H1 (cell line): ENCODE data around the gene LTF. TPM values are rescaled to one million over a fixed set of nuclear protein-coding genes. Genes with fewer than 3 reads are reported as not detected.

ENCODE experiments used
- CTCF ChIA-PET: fragments of 300-600 bp; sonication (Branson Sonifier 250); formaldehyde crosslinking; loops from one replicate; lab custom pipeline; 2021; ENCODE audit not compliant: partially characterized antibody; lab: Charles Lee
- POLR2A ChIA-PET: fragments of 300-600 bp; sonication (Branson Sonifier 250); formaldehyde crosslinking; loops from one replicate; lab custom pipeline; 2021; ENCODE audit warnings: inconsistent platforms; ENCODE audit not compliant: partially characterized antibody; lab: Charles Lee
- DNase-seq, 2 experiments: peaks; one replicate each; pipeline versions ENCODE4 v3.0.0 to v3.0.0-alpha.2; 2010 to 2022; ENCODE audit warnings: low spot score in 2 of 2, low read depth in 1 of 2, mixed read lengths in 1 of 2
- FAIRE-seq: peaks from 2 replicates; lab custom pipeline; 2011; peaks lifted over from hg19 to GRCh38; lab: Jason Lieb, UNC
- H2AFZ ChIP-seq: 2 replicates; pipeline ENCODE4 v1.8.1; 2012; ENCODE audit warnings: low read length, inconsistent platforms
- H2AK5ac ChIP-seq: 2 replicates; pipeline ENCODE4 v1.6.1; 2013; ENCODE audit warnings: low read depth, low read length
- H2BK120ac ChIP-seq: replicated peaks from 2 replicates; pipeline ENCODE3; 2013; ENCODE audit warnings: low read depth, low read length, inconsistent platforms
- H2BK12ac ChIP-seq: 2 replicates; pipeline ENCODE4 v1.6.1; 2013; ENCODE audit warnings: low read depth, low read length
- H2BK15ac ChIP-seq: 2 replicates; pipeline ENCODE4 v1.6.1; 2013; ENCODE audit warnings: low read length
- H2BK20ac ChIP-seq: 2 replicates; pipeline ENCODE4 v1.6.1; 2013; ENCODE audit warnings: low read length
- H2BK5ac ChIP-seq: 2 replicates; pipeline ENCODE4 v1.6.1; 2013; ENCODE audit warnings: low read depth, low read length
- H3K14ac ChIP-seq: 2 replicates; pipeline ENCODE4 v1.6.1; 2013; ENCODE audit warnings: inconsistent platforms; ENCODE audit not compliant: insufficient read length
- H3K18ac ChIP-seq: 2 replicates; pipeline ENCODE4 v1.6.1; 2013; ENCODE audit warnings: low read length; ENCODE audit errors: extremely low read depth
- H3K23ac ChIP-seq: 2 replicates; pipeline ENCODE4 v1.6.1; 2013; ENCODE audit warnings: inconsistent platforms; ENCODE audit not compliant: insufficient read length
- H3K23me2 ChIP-seq: 2 replicates; pipeline ENCODE4 v1.6.1; 2013; ENCODE audit warnings: low read depth, low read length
- H3K27ac ChIP-seq: 2 replicates; pipeline ENCODE4 v1.6.1; 2011; ENCODE audit warnings: low read depth, low read length, inconsistent platforms
- H3K27me3 ChIP-seq, 4 experiments: replicated peaks in 1 of 4; 1 replicate in 1 of 4; 2 replicates in 3 of 4; pipeline versions ENCODE4 v1.6.1 to v1.8.1; 2011 to 2013; ENCODE audit warnings: low read length in 3 of 4, mild to moderate bottlenecking in 3 of 4, inconsistent platforms in 2 of 4, mixed read lengths in 2 of 4, moderate library complexity in 1 of 4; ENCODE audit not compliant: control insufficient read depth in 3 of 4, insufficient read depth in 3 of 4; ENCODE audit errors: extremely low read depth in 1 of 4
- H3K36me3 ChIP-seq, 4 experiments: 2 replicates each; pipeline versions ENCODE4 v1.6.1 to v1.8.1; 2011 to 2013; ENCODE audit warnings: mild to moderate bottlenecking in 4 of 4, low read length in 3 of 4, moderate library complexity in 2 of 4, control low read depth in 1 of 4, inconsistent platforms in 1 of 4; ENCODE audit not compliant: insufficient read depth in 4 of 4, control insufficient read depth in 2 of 4
- H3K4ac ChIP-seq: replicated peaks from 2 replicates; pipeline ENCODE3; 2013; ENCODE audit warnings: low read length, low read depth, mixed read lengths, inconsistent platforms; ENCODE audit not compliant: insufficient read length
- H3K4me1 ChIP-seq, 4 experiments: replicated peaks in 1 of 4; 1 replicate in 1 of 4; 2 replicates in 3 of 4; pipeline versions ENCODE4 v1.6.1 to v1.8.1; 2011 to 2013; ENCODE audit warnings: low read length in 3 of 4, inconsistent platforms in 2 of 4, mixed read lengths in 1 of 4; ENCODE audit not compliant: insufficient read depth in 4 of 4, control insufficient read depth in 3 of 4
- H3K4me2 ChIP-seq, 2 experiments: 2 replicates each; pipeline versions ENCODE4 v1.6.1 to v1.8.1; 2011 to 2013; ENCODE audit warnings: low read depth in 2 of 2, low read length in 2 of 2, control low read depth in 1 of 2, inconsistent platforms in 1 of 2, mild to moderate bottlenecking in 1 of 2; ENCODE audit not compliant: insufficient read depth in 1 of 2
- H3K4me3 ChIP-seq, 4 experiments: fragments of 200-600, 300-600 bp in 1 of 4; sonication (generic), shearing (Covaris generic), sonication (Bioruptor Twin) in 1 of 4; 2 replicates each; pipeline versions ENCODE4 v1.5.1 to v1.8.1; 2011 to 2016; ENCODE audit warnings: low read length in 4 of 4, low read depth in 3 of 4, control low read depth in 2 of 4, inconsistent platforms in 2 of 4, mild to moderate bottlenecking in 2 of 4, mixed read lengths in 1 of 4, moderate library complexity in 1 of 4; ENCODE audit not compliant: insufficient read depth in 2 of 4; ENCODE audit errors: extremely low read depth in 1 of 4
- H3K56ac ChIP-seq: replicated peaks from 2 replicates; pipeline ENCODE3; 2013; ENCODE audit warnings: low read depth, mild to moderate bottlenecking, mixed read lengths, low read length, inconsistent platforms; ENCODE audit not compliant: insufficient read length
- H3K79me1 ChIP-seq: 2 replicates; pipeline ENCODE4 v1.6.1; 2013; ENCODE audit warnings: low read depth, low read length, control low read depth
- H3K79me2 ChIP-seq, 2 experiments: 2 replicates each; pipeline versions ENCODE4 v1.6.1 to v1.8.1; 2012 to 2013; ENCODE audit warnings: low read length in 2 of 2, mild to moderate bottlenecking in 2 of 2, inconsistent platforms in 1 of 2; ENCODE audit not compliant: insufficient read depth in 2 of 2, control insufficient read depth in 1 of 2
- H3K9ac ChIP-seq, 4 experiments: replicated peaks in 1 of 4; 1 replicate in 1 of 4; 2 replicates in 3 of 4; pipeline versions ENCODE4 v1.6.1 to v1.8.1; 2011 to 2013; ENCODE audit warnings: low read depth in 3 of 4, low read length in 3 of 4, control low read depth in 2 of 4, mild to moderate bottlenecking in 2 of 4, moderate library complexity in 2 of 4, inconsistent platforms in 1 of 4; ENCODE audit errors: extremely low read depth in 1 of 4
- H3K9me3 ChIP-seq, 2 experiments: 2 replicates each; pipeline versions ENCODE4 v1.6.1 to v1.8.1; 2012 to 2013; ENCODE audit warnings: mild to moderate bottlenecking in 2 of 2, moderate library complexity in 2 of 2, control low read depth in 1 of 2, inconsistent platforms in 1 of 2, low read depth in 1 of 2, low read length in 1 of 2, mixed read lengths in 1 of 2; ENCODE audit not compliant: insufficient read depth in 2 of 2
- H4K20me1 ChIP-seq, 2 experiments: replicated peaks in 1 of 2; 2 replicates each; pipeline versions ENCODE3 to v1.8.1; 2011 to 2013; ENCODE audit warnings: inconsistent platforms in 2 of 2, low read length in 2 of 2, mild to moderate bottlenecking in 1 of 2; ENCODE audit not compliant: insufficient read depth in 2 of 2, control insufficient read depth in 1 of 2
- H4K5ac ChIP-seq: 2 replicates; pipeline ENCODE4 v1.6.1; 2013; ENCODE audit warnings: low read length, low read depth, mixed read lengths, inconsistent platforms; ENCODE audit not compliant: insufficient read length
- H4K8ac ChIP-seq: 2 replicates; pipeline ENCODE4 v1.8.0; 2013; ENCODE audit warnings: mild to moderate bottlenecking, moderate library complexity, low read length, inconsistent platforms; ENCODE audit not compliant: insufficient read depth; ENCODE audit errors: extremely low read depth
- H4K91ac ChIP-seq: replicated peaks from 2 replicates; pipeline ENCODE3; 2013; ENCODE audit warnings: low read length, mixed read lengths, inconsistent platforms; ENCODE audit not compliant: insufficient read length
- CREB1 ChIP-seq: IDR thresholded peaks from 2 replicates; pipeline ENCODE4 v1.6.1; 2012; ENCODE audit warnings: inconsistent platforms
- EGR1 ChIP-seq: IDR thresholded peaks from 2 replicates; pipeline ENCODE4 v1.6.1; 2011; ENCODE audit warnings: low read depth, low read length, borderline replicate concordance
- EZH2 ChIP-seq: fragments of 200-600 bp; sonication (generic); IDR thresholded peaks from 2 replicates; pipeline ENCODE4 v1.7.1; 2012; ENCODE audit warnings: low read depth, mild to moderate bottlenecking, moderate library complexity, low read length, inconsistent platforms; ENCODE audit not compliant: severe bottlenecking
- GABPA ChIP-seq: IDR thresholded peaks from 2 replicates; pipeline ENCODE4 v1.6.1; 2011; ENCODE audit warnings: mild to moderate bottlenecking, low read length, moderate library complexity, borderline replicate concordance; ENCODE audit not compliant: insufficient read depth
- GTF2F1 ChIP-seq: IDR thresholded peaks from 2 replicates; pipeline ENCODE4 v1.6.1; 2012; ENCODE audit warnings: low read depth, low read length, improper control_type of control experiment, borderline replicate concordance
- JUN ChIP-seq: IDR thresholded peaks from 2 replicates; pipeline ENCODE4 v1.6.1; 2011; ENCODE audit warnings: low read depth, mild to moderate bottlenecking, improper control_type of control experiment, low read length
- JUND ChIP-seq: IDR thresholded peaks from 2 replicates; pipeline ENCODE4 v1.6.1; 2011; ENCODE audit warnings: mild to moderate bottlenecking, improper control_type of control experiment, low read length
- KDM5A ChIP-seq: fragments of 200-600 bp; IDR thresholded peaks from 2 replicates; pipeline ENCODE4 v1.7.1; 2012; ENCODE audit warnings: mild to moderate bottlenecking, low read length, inconsistent platforms, mixed read lengths
- MAFK ChIP-seq: IDR thresholded peaks from 2 replicates; pipeline ENCODE4 v1.6.1; 2012; ENCODE audit warnings: low read depth, mild to moderate bottlenecking, improper control_type of control experiment, low read length
- NRF1 ChIP-seq: IDR thresholded peaks from 2 replicates; pipeline ENCODE4 v1.6.1; 2011; ENCODE audit warnings: mild to moderate bottlenecking, low read depth, low read length, improper control_type of control experiment
- RBBP5 ChIP-seq: IDR thresholded peaks from 2 replicates; pipeline ENCODE4 v1.7.1; 2012; ENCODE audit warnings: low read depth, mild to moderate bottlenecking, inconsistent platforms, low read length, moderate library complexity, borderline replicate concordance
- SIX5 ChIP-seq: IDR thresholded peaks from 2 replicates; pipeline ENCODE4 v1.6.1; 2011; ENCODE audit warnings: mild to moderate bottlenecking, low read depth, low read length
- TBP ChIP-seq: IDR thresholded peaks from 2 replicates; pipeline ENCODE4 v1.6.1; 2011; ENCODE audit warnings: low read depth, low read length, improper control_type of control experiment
- WGBS, 2 experiments: shearing (Covaris generic) in 1 of 2; methylation state at CpG; one replicate each; pipeline versions ENCODE4 v1.1.6 to v1.1.7; 2013 to 2015; ENCODE audit warnings: low lambda C conversion rate in 2 of 2, mixed read lengths in 2 of 2, inconsistent platforms in 1 of 2, low coverage in 1 of 2, missing lambda C conversion rate in 1 of 2; ENCODE audit not compliant: insufficient replicate concordance in 2 of 2, insufficient coverage in 1 of 2, insufficient read length in 1 of 2; ENCODE audit errors: extremely low coverage in 1 of 2, missing lambda C conversion rate in 1 of 2; 5-methylcytosine and 5-hydroxymethylcytosine counted together
- polyA plus RNA-seq, 7 experiments: library from polyadenylated mRNA; depleted of rRNA in 3 of 7; stranded (reverse) in 5 of 7; unstranded in 2 of 7; fragments of >200 nt in 5 of 7; fragments of 200-250 nt in 2 of 7; gene quantifications; 1 replicate in 5 of 7; 2 replicates in 1 of 7; 4 replicates in 1 of 7; pipeline versions ENCODE4 v1.2.1 to v1.2.3, GENCODE V29; 2011 to 2013; ENCODE audit warnings: missing spikeins in 2 of 7, mixed read lengths in 2 of 7
- total RNA-seq: library from RNA; stranded (reverse); fragmentation: NEBNext Ultra II Directional; extraction: Animal tissue kit (Norgen Biotek cat#: 25700); gene quantifications from 2 replicates; pipeline ENCODE4 v1.2.1, GENCODE V29; 2021
- TF ChIP-seq, protein P1 (sequence below): IDR thresholded peaks from 2 replicates; pipeline ENCODE4 v1.6.1; 2012; ENCODE audit warnings: inconsistent platforms

The LTF gene
- total and polyA plus RNA-seq, 2 of the 8 experiments (the other 6 are each of a cell fraction or from before 2014, with no cell fraction given), result 0.23 to 0.99 TPM

DNA sequence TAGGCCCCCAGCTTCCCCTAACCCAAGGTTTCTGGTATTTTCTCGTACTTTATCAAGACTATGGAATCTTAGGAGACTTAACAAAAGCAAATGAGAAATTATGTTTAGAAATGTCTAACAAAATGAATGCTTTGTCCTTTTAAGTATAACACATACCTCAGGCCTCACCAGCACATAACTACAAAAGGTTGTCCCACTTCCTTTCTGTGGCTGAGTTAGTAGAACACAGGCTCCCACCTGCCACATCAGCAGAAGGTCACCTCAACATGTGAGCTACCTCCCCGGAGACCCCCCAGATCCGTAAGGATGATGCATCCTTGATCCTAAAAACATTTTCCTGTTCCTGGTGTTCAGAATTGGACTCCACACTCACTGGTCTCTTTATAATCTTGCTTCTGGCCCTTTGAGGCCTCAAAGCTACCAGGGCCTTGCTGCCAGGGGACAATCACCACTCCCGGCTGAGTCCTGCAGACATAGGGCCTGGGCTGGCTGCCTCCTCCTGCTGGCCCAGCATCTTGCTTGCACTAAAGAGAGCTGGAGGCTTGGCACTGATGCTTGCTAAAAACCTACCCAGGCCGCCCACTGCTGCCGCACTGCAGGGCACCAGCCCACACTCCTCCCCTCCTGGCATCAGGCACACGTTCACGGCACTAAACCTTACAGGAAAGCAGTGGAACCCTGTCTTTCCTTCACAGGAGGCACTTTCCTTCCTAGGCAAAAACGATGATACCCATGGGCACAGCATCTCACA, 54.8 kb downstream of the LTF start:
- no peak overlapping the region for H2BK5ac ChIP-seq
- no peak overlapping the region for H3K56ac ChIP-seq
- no peak overlapping the region for H4K5ac ChIP-seq
- DNase-seq (no peak), FAIRE-seq (no peak)
- H3K18ac ChIP-seq, result no peak overlapping the region
- H3K4me2 ChIP-seq, result no peak overlapping the region
- no peaks in the 10 kb centered on the region for H3K9me3 ChIP-seq
- H3K4me1 ChIP-seq, result no peaks in the 10 kb centered on the region
- no peak overlapping the region for H4K8ac ChIP-seq
- H3K4me3 ChIP-seq, result no peak overlapping the region
- H3K79me1 ChIP-seq, result no peaks in the 10 kb centered on the region
- H3K36me3 ChIP-seq, result no peaks in the 10 kb centered on the region
- no peak overlapping the region for H3K14ac ChIP-seq
- POLR2A ChIA-PET, result no interaction called here
- no peak overlapping the region for H2AK5ac ChIP-seq
- 92% methylated on average over 9 of the region's 9 CpGs; no CpG with 5 or more reads in 1 of the 2 experiments for WGBS, 2 experiments
- no peak overlapping the region for H3K23ac ChIP-seq
- no peaks in the 10 kb centered on the region for H3K23me2 ChIP-seq
- H3K79me2 ChIP-seq, result no peaks in the 10 kb centered on the region
- H4K91ac ChIP-seq, result no peak overlapping the region
- no peak overlapping the region for H2BK15ac ChIP-seq
- H2BK12ac ChIP-seq, result no peak overlapping the region
- no peak overlapping the region for H3K27ac ChIP-seq
- no peaks in the 10 kb centered on the region; a peak in 1 of 7 replicates for H3K27me3 ChIP-seq
- no peak overlapping the region for H3K4ac ChIP-seq
- no peak overlapping the region for H3K9ac ChIP-seq
- H2BK120ac ChIP-seq, result no peak overlapping the region
- H2BK20ac ChIP-seq, result no peak overlapping the region
- no peak overlapping the region for H2AFZ ChIP-seq
- CTCF ChIA-PET, result interaction anchor here (0.6 to 5.3 kb wide), 8 partner anchors 9 to 278 kb away, joined by 3 to 31 read pairs (median 5); partner anchors contain the start of gene CCR1
- H4K20me1 ChIP-seq, result no peaks in the 10 kb centered on the region
- TF ChIP-seq NRF1 (no peak), EGR1 (no peak), JUN (no peak), TBP (no peak), KDM5A (no peak), CREB1 (no peak), GTF2F1 (no peak), GABPA (no peak), SIX5 (no peak), EZH2 (no peak), RBBP5 (no peak), MAFK (no peak), JUND (no peak)
- TF ChIP-seq, protein P1, sequence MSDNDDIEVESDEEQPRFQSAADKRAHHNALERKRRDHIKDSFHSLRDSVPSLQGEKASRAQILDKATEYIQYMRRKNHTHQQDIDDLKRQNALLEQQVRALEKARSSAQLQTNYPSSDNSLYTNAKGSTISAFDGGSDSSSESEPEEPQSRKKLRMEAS, result no peak
